Gastroesophageal sphincter (tissue), 3 donors: ENCODE results near the gene EMX1.

Source experiments
- CTCF ChIP-seq, 4 experiments: fragments of 200-600 bp in 2 of 4; fragments of 450-650 bp in 2 of 4; sonication (generic) in 1 of 4; IDR thresholded peaks; one replicate each; pipeline ENCODE4 v1.5.1; 2017 to 2019; ENCODE audit warnings: antibody characterized with exemption in 4 of 4, mild to moderate bottlenecking in 2 of 4, moderate library complexity in 2 of 4
- POLR2A ChIP-seq, 2 donors: fragments of 450-650 bp; IDR thresholded peaks; one replicate each; pipeline ENCODE4 v1.6.1; 2017; ENCODE audit warnings: antibody characterized with exemption in 2 of 2, mild to moderate bottlenecking in 2 of 2, moderate library complexity in 1 of 2

GRCh38 chr2:72944804-72945449 lies 27.6 kb downstream of the EMX1 start:
- TF ChIP-seq CTCF (IDR thresholded peaks at IDR 0.05) (no peak), POLR2A (IDR thresholded peaks at IDR 0.05) (no peak)
